PC-9 (cell line): ENCODE measurements around the gene ZSCAN23. TPM values are rescaled to one million over a fixed set of nuclear protein-coding genes. Genes with fewer than 3 reads are reported as not detected.
A peak's percentile ranks its signal among the peaks of the same experiment; 100 is the strongest.
"Not testable (repeated sequence)": the region's sequence is repeated elsewhere in the genome, so short reads cannot be mapped to it uniquely, and the experiment has no call there.

Experiments
- BruUV-seq: library from RNA; stranded (reverse); fragments of 400-500 nt; replicated peaks from 2 replicates; lab custom pipeline; 2021; lab: Mats Ljungman, UMichigan
- CTCF ChIA-PET: fragments of 300-600 bp; sonication (Branson Sonifier 250); formaldehyde crosslinking; loops from one replicate; lab custom pipeline; 2022; ENCODE audit warnings: antibody characterized with exemption; lab: Charles Lee
- POLR2A ChIA-PET: fragments of 300-600 bp; sonication (Branson Sonifier 250); formaldehyde crosslinking; loops from one replicate; lab custom pipeline; 2022; ENCODE audit warnings: antibody characterized with exemption; ENCODE audit not compliant: unreplicated experiment; lab: Charles Lee
- DNase-seq, 2 experiments: peaks; one replicate each; pipeline versions ENCODE4 v3.0.0 to v3.0.0-alpha.2; 2015 to 2022; ENCODE audit warnings: mixed read lengths in 1 of 2
- H2AFZ ChIP-seq: fragments of 200-600 bp; sonication (generic); 2 replicates; pipeline ENCODE4 v1.8.1; 2017; ENCODE audit warnings: antibody characterized with exemption
- H3F3A ChIP-seq: fragments of 200-600 bp; sonication (generic); 2 replicates; pipeline ENCODE4 v1.8.1; 2017; ENCODE audit warnings: antibody characterized with exemption, mild to moderate bottlenecking, low read depth; ENCODE audit not compliant: insufficient read depth
- H3K27ac ChIP-seq: fragments of 200-600 bp; sonication (generic); 2 replicates; pipeline ENCODE4 v1.6.1; 2016; ENCODE audit warnings: mixed run types
- H3K27me3 ChIP-seq: fragments of 200-600 bp; sonication (generic); 2 replicates; pipeline ENCODE4 v1.6.1; 2016; ENCODE audit warnings: low read depth, mixed run types; ENCODE audit not compliant: insufficient read depth
- H3K36me3 ChIP-seq: fragments of 200-600 bp; sonication (generic); 2 replicates; pipeline ENCODE4 v1.6.1; 2016; ENCODE audit warnings: low read depth, mixed run types
- H3K4me1 ChIP-seq: fragments of 200-600 bp; sonication (generic); replicated peaks from 2 replicates; pipeline ENCODE4 v1.6.1; 2016; ENCODE audit warnings: mixed run types; ENCODE audit not compliant: insufficient read depth
- H3K4me2 ChIP-seq: fragments of 200-600 bp; sonication (generic); 2 replicates; pipeline ENCODE4 v1.6.1; 2017; ENCODE audit warnings: mixed run types
- H3K4me3 ChIP-seq: fragments of 200-600 bp; sonication (generic); 2 replicates; pipeline ENCODE4 v1.6.1; 2016; ENCODE audit warnings: mixed run types
- H3K79me2 ChIP-seq: fragments of 200-600 bp; sonication (generic); 2 replicates; pipeline ENCODE4 v1.6.1; 2017; ENCODE audit warnings: low read depth, mixed run types
- H3K9me2 ChIP-seq: fragments of 200-600 bp; sonication (generic); 2 replicates; pipeline ENCODE4 v1.8.1; 2017; ENCODE audit warnings: mild to moderate bottlenecking; ENCODE audit not compliant: insufficient read depth
- H3K9me3 ChIP-seq: fragments of 200-600 bp; sonication (generic); 2 replicates; pipeline ENCODE4 v1.8.1; 2016; ENCODE audit warnings: low read depth; ENCODE audit not compliant: insufficient read depth
- H4K20me1 ChIP-seq: fragments of 200-600 bp; sonication (generic); 2 replicates; pipeline ENCODE4 v1.8.1; 2017; ENCODE audit not compliant: insufficient read depth
- CTCF ChIP-seq: fragments of 200-600 bp; sonication (generic); conservative IDR thresholded peaks from 2 replicates; pipeline ENCODE4 v1.6.1; 2017; ENCODE audit warnings: mixed run types, antibody characterized with exemption, mild to moderate bottlenecking, moderate library complexity
- EZH2 ChIP-seq: fragments of 200-600 bp; sonication (generic); IDR thresholded peaks from 2 replicates; pipeline ENCODE4 v1.8.0; 2017; ENCODE audit warnings: antibody characterized with exemption, low read depth
- intact Hi-C: fragments of 100-400 bp; cut with micrococcal nuclease; formaldehyde crosslinking; loops from one replicate; pipeline ENCODE4 v1.10.0; 2022; ENCODE audit not compliant: unreplicated experiment
- total RNA-seq: library from RNA; stranded (reverse); gene quantifications from 2 replicates; pipeline ENCODE4 v1.2.3, GENCODE V29; 2021

The ZSCAN23 gene
- total RNA-seq, 1 experiment from 2014 or later = 9.1 TPM

DNA sequence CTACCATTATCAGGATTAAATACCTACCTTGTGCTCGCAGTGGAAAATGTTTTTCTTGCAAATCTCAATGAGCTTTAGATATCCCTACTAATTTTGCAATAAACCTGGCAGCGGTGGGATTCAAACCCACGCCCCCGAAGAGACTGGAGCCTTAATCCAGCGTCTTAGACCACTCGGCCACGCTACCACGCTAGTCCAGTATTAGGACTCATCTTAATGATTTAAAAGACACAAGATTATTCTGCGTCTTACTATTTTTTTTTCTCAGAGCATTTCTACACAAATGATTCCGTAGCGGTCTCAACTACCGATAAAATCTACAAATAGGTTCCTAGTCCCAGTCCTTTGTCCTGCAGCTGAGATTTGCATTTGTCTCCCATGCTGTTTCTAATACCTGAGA is 35.2 kb upstream of the ZSCAN23 start:
- no peak overlapping the region for H3K4me3 ChIP-seq
- intact Hi-C loops = no loop called here

DNA sequence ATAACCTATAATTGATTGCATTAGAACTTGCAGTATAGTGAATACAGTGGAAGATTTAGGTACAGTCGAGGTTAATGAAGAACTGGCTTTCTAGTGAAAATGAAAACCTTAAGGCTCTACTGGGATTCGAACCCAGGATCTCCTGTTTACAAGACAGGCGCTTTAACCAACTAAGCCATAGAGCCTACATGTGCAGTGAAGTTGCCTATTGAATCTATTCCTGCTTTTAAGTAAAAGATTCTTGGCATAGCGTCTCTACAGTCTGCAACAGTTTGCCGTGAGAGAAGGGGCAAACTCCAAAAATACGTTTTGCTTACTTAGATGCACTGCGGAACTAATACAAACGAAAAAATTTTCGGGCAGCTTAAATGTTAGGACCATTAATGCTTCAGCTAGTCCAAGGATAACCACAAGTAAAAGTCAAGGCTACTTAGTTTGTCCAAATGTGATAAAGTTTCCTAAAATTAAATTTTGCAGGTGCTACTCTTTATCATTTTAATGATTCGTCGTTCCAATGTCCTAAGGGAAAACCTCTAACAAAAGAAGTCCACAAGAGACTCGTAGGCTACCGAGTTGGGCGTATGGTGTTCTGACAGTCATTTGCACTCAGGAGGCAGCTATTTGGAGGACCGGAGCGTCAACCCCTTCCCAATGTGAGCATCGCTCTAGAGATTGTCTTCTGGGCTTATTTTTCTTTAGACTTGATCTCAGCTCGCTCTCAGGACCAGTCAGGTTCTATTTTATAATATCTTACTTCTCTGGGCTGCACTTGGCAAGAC is 31.3 kb upstream of the ZSCAN23 start:
- H3K4me2 ChIP-seq = peak overlapping the region; percentile 81
- H2AFZ ChIP-seq = peak overlapping the region; percentile 69
- no peaks in the 10 kb centered on the region for H3K36me3 ChIP-seq
- H3K9me3 ChIP-seq = no peaks in the 10 kb centered on the region
- intact Hi-C loops = no loop called here
- no TSS peak for BruUV-seq
- H3K27ac ChIP-seq = no peak overlapping the region
- H3F3A ChIP-seq = peaks cover 10% of the 10 kb centered on the region; the same call in 1 of the 2 replicates
- DNase-seq = peak; percentile 43 to 74
- no peaks in the 10 kb centered on the region for H3K79me2 ChIP-seq
- POLR2A ChIA-PET = interaction anchor here (0.6 to 0.7 kb wide), 2 partner anchors 11 to 604 kb away, joined by 4 to 12 read pairs; no protein-coding TSS in a partner anchor
- H3K4me3 ChIP-seq = peak overlapping the region; percentile 77
- H3K9me2 ChIP-seq = no peaks in the 10 kb centered on the region
- no peaks in the 10 kb centered on the region for H3K4me1 ChIP-seq
- H3K27me3 ChIP-seq = no peaks in the 10 kb centered on the region
- H4K20me1 ChIP-seq = no peaks in the 10 kb centered on the region
- TF ChIP-seq CTCF (no peak), EZH2 (no peak)
- CTCF ChIA-PET = no interaction called here

More for the DNA sequence above, 35.2 kb upstream of the ZSCAN23 start:
- Histone ChIP-seq H3K4me1 (no peaks in the 10 kb centered on the region), H3K9me2 (peaks cover 4% of the 10 kb centered on the region; the same call in 1 of the 2 replicates), H3K36me3 (no peaks in the 10 kb centered on the region), H3K27me3 (peaks cover 12% of the 10 kb centered on the region; the same call in 1 of the 2 replicates), H3K4me2 (no peak overlapping the region), H3F3A (peaks cover 10% of the 10 kb centered on the region; the same call in 1 of the 2 replicates), H4K20me1 (no peaks in the 10 kb centered on the region), H2AFZ (no peak overlapping the region), H3K27ac (no peak overlapping the region), H3K9me3 (no peaks in the 10 kb centered on the region), H3K79me2 (no peaks in the 10 kb centered on the region)
- no peak for DNase-seq
- CTCF ChIA-PET = no interaction called here
- POLR2A ChIA-PET = no interaction called here
- BruUV-seq = no TSS peak
- TF ChIP-seq EZH2 (no peak), CTCF (no peak)

DNA sequence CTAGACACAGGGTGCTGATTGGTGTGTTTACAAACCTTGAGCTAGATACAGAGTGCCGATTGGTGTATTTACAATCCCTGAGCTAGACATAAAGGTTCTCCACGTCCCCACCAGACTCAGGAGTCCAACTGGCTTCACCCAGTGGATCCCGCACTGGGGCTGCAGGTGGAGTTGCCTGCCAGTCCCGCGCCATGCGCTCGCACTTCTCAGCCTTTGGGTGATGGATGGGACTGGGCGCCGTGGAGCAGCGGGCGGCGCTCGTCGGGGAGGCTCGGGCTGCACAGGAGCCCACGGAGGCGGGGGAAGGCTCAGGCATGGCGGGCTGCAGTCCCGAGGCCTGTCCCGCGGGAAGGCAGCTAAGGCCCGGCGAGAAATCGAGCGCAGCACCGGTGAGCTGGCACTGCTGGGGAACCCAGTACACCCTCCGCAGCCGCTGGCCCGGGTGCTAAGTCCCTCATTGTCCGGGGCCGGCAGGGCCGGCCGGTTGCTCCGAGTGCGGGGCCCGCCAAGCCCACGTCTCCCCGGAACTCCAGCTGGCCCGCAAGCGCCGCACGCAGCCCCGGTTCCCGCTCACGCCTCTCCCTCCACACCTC is 26.0 kb upstream of the ZSCAN23 start:
- peaks cover 14% of the 10 kb centered on the region; the same call in 1 of the 2 replicates for H3K27me3 ChIP-seq
- H3K4me1 ChIP-seq, H3K36me3 ChIP-seq, H3K79me2 ChIP-seq, H3K9me2 ChIP-seq, H4K20me1 ChIP-seq, DNase-seq, BruUV-seq, H3K4me2 ChIP-seq, POLR2A ChIA-PET, H3K27ac ChIP-seq, CTCF ChIA-PET, H3K4me3 ChIP-seq, H2AFZ ChIP-seq, intact Hi-C loops, H3F3A ChIP-seq, H3K9me3 ChIP-seq: not testable (repeated sequence)
